Ascending aorta (tissue), 2 donors: ENCODE results near the gene RNF151. TPM values are rescaled to one million over a fixed set of nuclear protein-coding genes. Genes with fewer than 3 reads are reported as not detected.

Source experiments
- DNase-seq, 2 donors: peaks; one replicate each; pipeline ENCODE4 v3.0.0-alpha.2; 2019; ENCODE audit warnings: low spot score in 2 of 2
- H3K27ac ChIP-seq, 2 donors: fragments of 200-600 bp; sonication (generic); one replicate each; pipeline ENCODE4 v1.5.1; 2016 to 2017; ENCODE audit warnings: mild to moderate bottlenecking in 1 of 2
- H3K27me3 ChIP-seq: fragments of 200-600 bp; sonication (generic); one replicate; pipeline ENCODE4 v1.5.1; 2017
- H3K36me3 ChIP-seq, 2 donors: fragments of 200-600 bp; sonication (generic); one replicate each; pipeline ENCODE4 v1.5.1; 2016
- H3K4me1 ChIP-seq, 2 donors: fragments of 200-600 bp; sonication (generic); one replicate each; pipeline ENCODE4 v1.5.1; 2016 to 2017; ENCODE audit warnings: mild to moderate bottlenecking in 1 of 2
- H3K4me3 ChIP-seq, 2 donors: fragments of 200-600 bp; sonication (generic); one replicate each; pipeline ENCODE4 v1.5.1; 2016 to 2017; ENCODE audit warnings: mild to moderate bottlenecking in 1 of 2
- H3K9me3 ChIP-seq, 2 donors: fragments of 200-600 bp; sonication (generic); one replicate each; pipeline ENCODE4 v1.5.1; 2016
- intact Hi-C: fragments of 100-400 bp; cut with DNase I; formaldehyde crosslinking; loops from one replicate; pipeline ENCODE4 v1.15.1; 2023
- total RNA-seq: library from RNA; depleted of rRNA; stranded (reverse); fragments of >200 nt; gene quantifications from one replicate; pipeline ENCODE4 v1.1.0, GENCODE V29; 2016
- TF ChIP-seq, protein P1 (sequence below), 3 experiments: fragments of 200-600 bp in 2 of 3; fragments of 450-650 bp in 1 of 3; sonication (generic) in 2 of 3; IDR thresholded peaks; one replicate each; pipeline ENCODE4 v1.5.1; 2016 to 2019; ENCODE audit warnings: antibody characterized with exemption in 3 of 3, mild to moderate bottlenecking in 1 of 3, moderate library complexity in 1 of 3

Gene RNF151
- total RNA-seq, 1 donor from 2014 or later: not detected

DNA sequence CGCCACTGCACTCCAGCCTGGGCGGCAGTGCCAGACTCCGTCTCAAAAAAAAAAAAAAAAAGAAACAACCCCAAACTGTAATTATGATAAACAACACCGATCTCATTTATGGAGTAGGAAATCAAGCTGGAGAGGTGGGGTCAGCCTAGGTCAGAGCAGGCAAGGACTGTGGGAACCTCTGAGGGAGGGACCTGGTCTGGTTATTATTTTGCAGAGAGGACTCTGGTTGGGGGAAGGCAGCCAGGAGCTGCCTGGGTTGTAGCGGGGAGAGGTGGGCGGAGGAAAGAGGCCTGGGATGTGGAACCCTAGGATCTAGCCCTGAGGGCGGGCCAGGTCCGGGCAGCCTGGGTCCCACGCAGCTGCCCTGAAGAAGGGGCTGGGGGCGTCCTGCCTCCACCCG, 37.6 kb upstream of the RNF151 start:
- no peak for DNase-seq
- Histone ChIP-seq H3K4me1 (peaks cover 4 to 6% of the 10 kb centered on the region in 2 donors), H3K36me3 (no peaks in the 10 kb centered on the region), H3K27me3 (no peaks in the 10 kb centered on the region), H3K4me3 (peak overlapping the region; percentile 64 to 75), H3K27ac (peak overlapping the region in 1 of 2 donors; percentile 70), H3K9me3 (no peaks in the 10 kb centered on the region)
- intact Hi-C loops: loop anchor here (2.0 kb wide), 2 partner anchors 14 to 64 kb away; partner anchors contain the start of gene MSRB1
- TF ChIP-seq, protein P1, sequence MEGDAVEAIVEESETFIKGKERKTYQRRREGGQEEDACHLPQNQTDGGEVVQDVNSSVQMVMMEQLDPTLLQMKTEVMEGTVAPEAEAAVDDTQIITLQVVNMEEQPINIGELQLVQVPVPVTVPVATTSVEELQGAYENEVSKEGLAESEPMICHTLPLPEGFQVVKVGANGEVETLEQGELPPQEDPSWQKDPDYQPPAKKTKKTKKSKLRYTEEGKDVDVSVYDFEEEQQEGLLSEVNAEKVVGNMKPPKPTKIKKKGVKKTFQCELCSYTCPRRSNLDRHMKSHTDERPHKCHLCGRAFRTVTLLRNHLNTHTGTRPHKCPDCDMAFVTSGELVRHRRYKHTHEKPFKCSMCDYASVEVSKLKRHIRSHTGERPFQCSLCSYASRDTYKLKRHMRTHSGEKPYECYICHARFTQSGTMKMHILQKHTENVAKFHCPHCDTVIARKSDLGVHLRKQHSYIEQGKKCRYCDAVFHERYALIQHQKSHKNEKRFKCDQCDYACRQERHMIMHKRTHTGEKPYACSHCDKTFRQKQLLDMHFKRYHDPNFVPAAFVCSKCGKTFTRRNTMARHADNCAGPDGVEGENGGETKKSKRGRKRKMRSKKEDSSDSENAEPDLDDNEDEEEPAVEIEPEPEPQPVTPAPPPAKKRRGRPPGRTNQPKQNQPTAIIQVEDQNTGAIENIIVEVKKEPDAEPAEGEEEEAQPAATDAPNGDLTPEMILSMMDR (IDR thresholded peaks at IDR 0.05): no peak

- TF ChIP-seq, protein P1 (IDR thresholded peaks at IDR 0.05): peak; percentile 70 to 100 (median 94)
- peak; percentile 18 to 92 for DNase-seq
- peak overlapping the region in 1 of 2 donors; percentile 70 for H3K27ac ChIP-seq
Measured at GRCh38 chr16:1929578-1930337, 36.9 kb upstream of the RNF151 start.

GRCh38 chr16:1930338-1930720, 36.3 kb upstream of the RNF151 start:
- TF ChIP-seq, protein P1 (IDR thresholded peaks at IDR 0.05): no peak
- no peaks in the 10 kb centered on the region for H3K36me3 ChIP-seq
- no peak for DNase-seq
- H3K4me1 ChIP-seq: peaks cover 4 to 6% of the 10 kb centered on the region in 2 donors
- no peak overlapping the region for H3K27ac ChIP-seq
- intact Hi-C loops: no loop called here
- no peaks in the 10 kb centered on the region for H3K9me3 ChIP-seq
- no peaks in the 10 kb centered on the region for H3K27me3 ChIP-seq
- H3K4me3 ChIP-seq: peak overlapping the region in 1 of 2 donors; percentile 75

More at GRCh38 chr16:1929578-1930337, 36.9 kb upstream of the RNF151 start:
- Histone ChIP-seq H3K9me3 (no peaks in the 10 kb centered on the region), H3K36me3 (no peaks in the 10 kb centered on the region), H3K4me1 (peaks cover 4 to 6% of the 10 kb centered on the region in 2 donors), H3K4me3 (peak overlapping the region; percentile 64 to 75), H3K27me3 (no peaks in the 10 kb centered on the region)
- intact Hi-C loops: loop anchor here (2.0 kb wide), 2 partner anchors 13 to 65 kb away; partner anchors contain the start of gene MSRB1

DNA sequence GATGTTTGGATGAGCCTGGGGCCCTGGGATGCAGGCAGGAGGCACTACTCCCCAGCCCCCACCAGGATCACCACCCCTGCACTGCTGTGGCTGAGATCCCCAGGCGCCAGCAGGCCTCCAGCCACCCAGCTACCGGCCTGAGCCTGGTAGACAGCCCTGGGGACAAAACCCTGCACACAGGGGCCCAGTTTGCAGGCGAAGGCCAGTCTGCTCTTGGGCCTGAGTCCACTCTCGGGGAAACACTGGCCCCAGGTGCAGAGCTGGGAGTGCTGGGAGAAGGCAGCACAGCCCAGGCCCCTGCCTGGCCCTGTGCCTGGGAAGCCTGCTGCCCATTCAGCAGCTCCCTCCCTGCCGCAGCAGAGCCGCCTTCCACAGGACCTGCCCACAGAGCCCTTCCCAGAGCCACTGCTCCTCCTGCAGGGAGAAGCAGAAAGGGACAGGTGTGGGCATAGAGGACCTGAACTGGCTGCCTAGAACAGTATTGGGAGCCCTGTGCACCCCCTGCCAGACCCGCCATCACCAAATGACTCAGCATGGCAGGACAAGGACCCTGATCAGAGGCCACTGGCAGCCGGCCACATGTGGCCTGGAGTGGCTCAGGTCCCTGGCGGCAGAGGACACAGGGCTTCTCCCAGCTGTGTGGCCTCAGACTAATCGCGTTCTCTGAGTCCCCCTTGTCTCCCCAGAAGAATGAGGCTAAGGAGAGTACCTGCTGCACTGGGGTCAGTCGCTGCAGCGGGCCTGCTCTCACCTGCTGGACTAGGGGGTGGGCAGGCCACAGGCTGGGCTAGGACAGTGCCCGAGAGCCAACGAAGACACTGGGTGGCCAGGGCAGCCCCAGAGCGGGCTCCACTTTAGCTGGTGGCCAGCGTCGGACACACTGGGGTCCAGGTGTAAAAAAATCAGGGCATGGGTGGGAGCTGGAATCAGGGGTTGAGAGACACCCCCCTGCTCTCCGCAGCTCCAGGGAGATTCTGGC, 34.3 kb upstream of the RNF151 start:
- Histone ChIP-seq H3K4me1 (peaks cover 4 to 6% of the 10 kb centered on the region in 2 donors), H3K27ac (no peak overlapping the region), H3K9me3 (no peaks in the 10 kb centered on the region), H3K27me3 (no peaks in the 10 kb centered on the region), H3K36me3 (peaks cover 2 to 5% of the 10 kb centered on the region in 2 donors), H3K4me3 (no peak overlapping the region)
- intact Hi-C loops: no loop called here
- no peak for DNase-seq
- TF ChIP-seq, protein P1 (IDR thresholded peaks at IDR 0.05): no peak

DNA sequence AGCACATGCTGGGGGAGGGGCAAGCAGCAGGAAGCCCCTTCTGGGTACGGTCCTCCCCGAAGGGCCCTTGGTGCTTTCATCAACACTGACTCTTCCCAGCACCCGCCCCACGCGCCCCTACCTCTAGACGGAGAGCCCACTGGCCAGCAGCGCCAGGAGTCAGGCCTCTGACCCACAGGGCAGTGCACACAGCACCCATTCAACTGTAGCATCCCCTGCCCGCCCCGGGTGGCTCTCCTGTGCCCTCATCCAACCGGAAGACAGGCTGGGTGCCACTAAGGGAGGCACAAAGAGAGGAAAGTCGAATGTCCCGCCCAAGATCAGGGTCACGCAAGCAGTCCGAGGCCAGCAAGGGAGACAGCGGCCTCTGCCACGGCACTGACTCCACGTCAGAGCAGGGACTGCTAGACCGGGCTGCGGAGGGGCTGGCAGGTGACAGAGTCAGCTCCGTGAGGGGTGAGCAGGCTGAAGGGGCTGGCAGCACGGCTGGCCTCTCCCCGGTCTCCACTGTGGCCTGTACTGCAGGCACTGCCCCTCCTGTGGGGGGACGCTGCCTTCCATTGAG, 33.5 kb upstream of the RNF151 start:
- peaks cover 11 to 12% of the 10 kb centered on the region in 2 donors for H3K36me3 ChIP-seq
- H3K27me3 ChIP-seq: no peaks in the 10 kb centered on the region
- no peak for DNase-seq
- intact Hi-C loops: no loop called here
- H3K4me3 ChIP-seq: no peak overlapping the region
- H3K27ac ChIP-seq: no peak overlapping the region
- peaks cover 4 to 6% of the 10 kb centered on the region in 2 donors for H3K4me1 ChIP-seq
- TF ChIP-seq, protein P1 (IDR thresholded peaks at IDR 0.05): no peak
- H3K9me3 ChIP-seq: no peaks in the 10 kb centered on the region
